GM20000 (cell line): Measurements from ENCODE around the gene EPHB2.

Source experiments
- DNase-seq: peaks from one replicate; pipeline ENCODE4 v3.0.0; 2012; ENCODE audit warnings: low spot score
- CTCF ChIP-seq: IDR thresholded peaks from 2 replicates; pipeline ENCODE4 v1.5.1; 2012; ENCODE audit warnings: mild to moderate bottlenecking, control low read depth; ENCODE audit errors: extremely low read depth, missing control alignments

Gene EPHB2

GRCh38 chr1:22883406-22883805, 172.8 kb downstream of the EPHB2 start:
- DNase-seq = no peak
- no peak for TF ChIP-seq CTCF

- DNase-seq = no peak
- TF ChIP-seq CTCF = no peak
Observed at GRCh38 chr1:22884806-22885530, 174.3 kb downstream of the EPHB2 start.

- DNase-seq = no peak
- no peak for TF ChIP-seq CTCF
Observed at GRCh38 chr1:22886211-22886610, 175.6 kb downstream of the EPHB2 start.

- no peak for TF ChIP-seq CTCF
Observed at GRCh38 chr1:22887491-22887890, 176.9 kb downstream of the EPHB2 start.

GRCh38 chr1:22888320-22889075, 177.9 kb downstream of the EPHB2 start:
- DNase-seq = no peak
- TF ChIP-seq CTCF = no peak

More at GRCh38 chr1:22887491-22887890, 176.9 kb downstream of the EPHB2 start:
- DNase-seq = no peak

DNA sequence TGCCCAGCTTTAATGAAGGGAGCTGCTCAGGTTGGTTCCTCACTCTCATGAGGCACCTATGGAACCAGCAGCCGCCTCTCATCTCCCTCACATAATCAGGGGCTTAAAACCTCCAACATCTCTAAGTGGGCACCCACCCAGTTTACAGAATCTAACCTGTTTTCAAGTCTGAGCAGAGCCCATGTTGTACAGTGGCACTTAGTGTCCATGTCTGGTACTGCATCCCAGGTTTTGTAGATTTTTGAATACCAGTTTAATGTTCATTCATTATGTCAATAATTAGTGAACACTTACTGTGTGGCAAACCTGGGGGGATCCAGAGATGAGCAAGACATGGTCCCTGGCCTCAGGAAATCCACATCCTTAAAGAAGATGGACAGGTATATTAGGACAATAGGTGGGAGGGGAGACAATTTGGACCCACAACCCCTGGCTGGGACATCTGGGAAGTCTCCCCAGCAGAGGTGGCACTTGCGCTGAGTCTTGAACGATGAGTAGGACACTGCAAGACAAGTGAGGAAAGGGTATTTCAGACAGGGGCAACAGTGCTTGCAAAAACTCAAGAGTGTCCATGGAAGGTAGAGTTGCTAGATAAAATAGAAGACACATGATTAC, 178.7 kb downstream of the EPHB2 start:
- TF ChIP-seq CTCF = peak; percentile 35
- DNase-seq = peak; percentile 60

GRCh38 chr1:22892789-22893188, 182.2 kb downstream of the EPHB2 start:
- no peak for DNase-seq
- no peak for TF ChIP-seq CTCF
